WTC11 (cell line): Measurements from ENCODE around the gene RRP1.

Experiments used
- NR3C1 ChIP-seq: sonication (generic); formaldehyde crosslinking; conservative IDR thresholded peaks from 2 replicates; pipeline ENCODE4 v1.8.1; 2023; ENCODE audit warnings: low read depth, mild to moderate bottlenecking, missing genetic modification reagents
- TF ChIP-seq, protein P1 (sequence below): fragments of 200-600 bp; IDR thresholded peaks from 2 replicates; pipeline ENCODE4 v1.8.0; 2022; ENCODE audit warnings: antibody characterized with exemption

DNA sequence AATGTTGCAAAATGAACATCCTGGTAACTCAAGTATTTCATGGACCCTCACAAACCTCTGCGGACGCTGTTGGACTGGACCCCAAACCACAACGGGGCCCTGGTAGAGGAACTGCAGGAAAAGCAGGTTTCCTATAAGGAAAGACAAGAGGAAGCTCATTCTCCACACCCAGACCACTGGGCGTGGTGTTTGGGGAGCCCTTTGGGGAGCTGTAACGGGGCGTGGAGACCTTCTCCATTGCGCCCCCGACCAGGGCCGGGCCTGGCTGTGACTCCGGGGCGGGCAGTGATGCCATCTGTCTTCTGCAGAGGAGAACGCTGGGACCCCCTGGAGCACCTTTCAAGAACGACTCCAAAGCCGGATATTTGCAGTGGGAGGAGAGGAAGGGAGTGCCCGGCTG lies 45.7 kb downstream of the RRP1 start:
- TF ChIP-seq NR3C1 (CRISPR knock-in tag): no peak
- TF ChIP-seq, protein P1, sequence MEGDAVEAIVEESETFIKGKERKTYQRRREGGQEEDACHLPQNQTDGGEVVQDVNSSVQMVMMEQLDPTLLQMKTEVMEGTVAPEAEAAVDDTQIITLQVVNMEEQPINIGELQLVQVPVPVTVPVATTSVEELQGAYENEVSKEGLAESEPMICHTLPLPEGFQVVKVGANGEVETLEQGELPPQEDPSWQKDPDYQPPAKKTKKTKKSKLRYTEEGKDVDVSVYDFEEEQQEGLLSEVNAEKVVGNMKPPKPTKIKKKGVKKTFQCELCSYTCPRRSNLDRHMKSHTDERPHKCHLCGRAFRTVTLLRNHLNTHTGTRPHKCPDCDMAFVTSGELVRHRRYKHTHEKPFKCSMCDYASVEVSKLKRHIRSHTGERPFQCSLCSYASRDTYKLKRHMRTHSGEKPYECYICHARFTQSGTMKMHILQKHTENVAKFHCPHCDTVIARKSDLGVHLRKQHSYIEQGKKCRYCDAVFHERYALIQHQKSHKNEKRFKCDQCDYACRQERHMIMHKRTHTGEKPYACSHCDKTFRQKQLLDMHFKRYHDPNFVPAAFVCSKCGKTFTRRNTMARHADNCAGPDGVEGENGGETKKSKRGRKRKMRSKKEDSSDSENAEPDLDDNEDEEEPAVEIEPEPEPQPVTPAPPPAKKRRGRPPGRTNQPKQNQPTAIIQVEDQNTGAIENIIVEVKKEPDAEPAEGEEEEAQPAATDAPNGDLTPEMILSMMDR: no peak
